Aortic smooth muscle cell (primary cell): ENCODE data around the gene SLC7A6. TPM values are rescaled to one million over a fixed set of nuclear protein-coding genes. Genes with fewer than 3 reads are reported as not detected.

Source experiments
- total RNA-seq: library from RNA; depleted of rRNA; stranded (reverse); fragments of >200 nt; gene quantifications from 2 replicates; pipeline ENCODE4 v1.2.3, GENCODE V29; 2014

The SLC7A6 gene
- 9.7 and 11.1 TPM in 2 replicates for total RNA-seq

DNA sequence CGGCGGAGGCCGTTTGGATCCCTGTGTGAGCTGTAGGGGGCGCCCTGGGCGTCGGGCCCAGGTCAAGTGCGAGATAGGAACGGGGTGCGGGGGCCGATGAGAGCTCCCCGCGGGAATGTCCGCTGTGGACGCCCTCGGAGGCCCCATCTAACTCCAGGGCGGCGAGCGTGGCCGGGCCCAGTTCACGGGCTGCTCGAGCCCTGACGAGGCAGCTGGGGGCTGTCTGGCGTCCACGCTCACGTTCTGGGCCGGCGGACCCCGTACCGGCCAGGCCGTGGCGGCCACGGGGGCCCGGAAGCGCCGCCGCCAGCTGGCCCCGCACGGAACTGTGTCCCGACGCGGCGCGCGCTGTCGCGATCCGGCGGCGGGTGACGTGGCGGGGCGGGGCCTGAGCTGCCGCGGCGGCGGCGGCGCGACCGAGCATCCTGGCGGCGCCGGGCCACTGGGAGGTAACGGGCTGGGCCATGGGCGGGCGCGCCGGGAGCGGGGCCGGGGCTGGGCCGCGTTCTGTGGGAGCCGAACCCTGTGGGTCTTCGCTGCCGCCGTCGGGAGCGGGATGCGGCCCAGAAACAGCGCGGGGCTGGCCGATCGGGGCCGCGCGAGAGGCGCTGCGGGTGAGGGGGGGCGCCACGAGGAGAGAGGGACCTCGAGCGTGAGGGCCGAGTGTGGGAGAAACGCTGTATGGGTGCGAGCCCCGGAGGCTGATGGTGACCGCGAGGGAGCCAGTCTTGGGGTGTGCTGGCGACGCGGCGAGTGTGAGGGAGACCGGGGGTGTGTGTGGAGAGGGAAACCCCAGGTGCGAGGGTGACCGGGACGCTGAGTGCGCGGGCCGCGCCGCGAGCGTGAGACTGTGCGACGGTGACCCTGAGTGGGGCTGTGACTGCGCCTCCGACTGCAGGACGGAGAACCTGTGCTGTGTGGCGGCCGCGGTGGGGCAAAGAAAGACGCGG is at the start of gene SLC7A6:
Gene SLC7A6, plus strand, starts transcription at position 399 of the 950 bp plus-strand sequence. CDS start 10,201 bp downstream, outside the sequence.

GRCh38 chr16:68235887-68236136 is 28.5 kb upstream of the SLC7A6 start, which contains the start of gene ESRP2:
ESRP2 (minus strand) TSS chr16:68236127; CDS start chr16:68236045, 82 bp downstream.

GRCh38 chr16:68244903-68245853 is 19.1 kb upstream of the SLC7A6 start, which contains the start of gene PLA2G15:
PLA2G15 (plus strand) TSS chr16:68245373; CDS start chr16:68245427, 54 bp downstream.

GRCh38 chr16:68310774-68311511 is 46.6 kb downstream of the SLC7A6 start, which contains the start of the genes PRMT7 and SLC7A6OS:
PRMT7 (plus strand) TSS chr16:68311019; CDS start chr16:68315980, 4,961 bp downstream.
SLC7A6OS (minus strand) TSS chr16:68310946; CDS start chr16:68310926, 20 bp downstream.

Other genes with a start within 250 kb of the SLC7A6 start
- gene DPEP2NB, start 248.6 kb upstream of the SLC7A6 start, total RNA-seq, result not detected in 2 replicates
- 7.2 and 9.0 TPM in 2 replicates for gene DDX28, start 241.3 kb upstream of the SLC7A6 start, total RNA-seq
- gene DUS2, start 241.2 kb upstream of the SLC7A6 start, total RNA-seq, result 13.2 and 18.0 TPM in 2 replicates
- gene NFATC3, start 179.2 kb upstream of the SLC7A6 start, total RNA-seq, result 7.8 and 9.6 TPM in 2 replicates
- gene ESRP2, start 28.4 kb upstream of the SLC7A6 start, total RNA-seq, result not detected in 2 replicates
- 28.2 and 30.0 TPM in 2 replicates for gene PLA2G15, start 19.2 kb upstream of the SLC7A6 start, total RNA-seq
- gene SLC7A6OS, start 46.4 kb downstream of the SLC7A6 start, total RNA-seq, result 12.8 and 16.0 TPM in 2 replicates
- 33.5 and 56.3 TPM in 2 replicates for gene PRMT7, start 46.5 kb downstream of the SLC7A6 start, total RNA-seq
- gene SMPD3, start 184.0 kb downstream of the SLC7A6 start, total RNA-seq, result not detected in 2 replicates